ENCODE results near the gene SYNE2. TPM values are rescaled to one million over a fixed set of nuclear protein-coding genes. Genes with fewer than 3 reads are reported as not detected.

Gene SYNE2
- total RNA-seq, 1 experiment from 2014 or later: 71.1 TPM

GRCh38 chr14:64245491-64245890 is 392.7 kb downstream of the SYNE2 start (continued):
- TF ChIP-seq ZNF512 (CRISPR knock-in tag; IDR thresholded peaks at IDR 0.05; ENCODE audit: borderline replicate concordance) (no peak), AFF4 (CRISPR knock-in tag; IDR thresholded peaks at IDR 0.05; ENCODE audit: borderline replicate concordance) (no peak), PRRX2 (CRISPR knock-in tag; IDR thresholded peaks at IDR 0.05) (no peak), MYBL2 (CRISPR knock-in tag; IDR thresholded peaks at IDR 0.05) (no peak), ZNF121 (CRISPR knock-in tag; IDR thresholded peaks at IDR 0.05) (no peak), NFE2L1 (CRISPR knock-in tag; IDR thresholded peaks at IDR 0.05) (no peak)

- H3K27me3 Mint-ChIP-seq (ENCODE audit: low read depth): no peaks in the 10 kb centered on the region
- DNase-seq (ENCODE audit: low spot score) (no peak), ATAC-seq (no peak)
- H3K9me3 Mint-ChIP-seq: peaks cover 10% of the 10 kb centered on the region
- POLR2A ChIA-PET: no interaction called here
- H3K36me3 Mint-ChIP-seq: no peaks in the 10 kb centered on the region
- H3K4me1 Mint-ChIP-seq: 0 out of 2 replicates have a peak, but pooled peaks cover 3% of the 10 kb centered on the region
- CTCF ChIA-PET: no interaction called here
- H3K4me3 Mint-ChIP-seq: no peak overlapping the region
- no peak for TF ChIP-seq SOX15 (CRISPR knock-in tag; IDR thresholded peaks at IDR 0.05)
- no peak for TF ChIP-seq SMAD4 (CRISPR knock-in tag; IDR thresholded peaks at IDR 0.05)
- no peak for TF ChIP-seq ZNF671 (CRISPR knock-in tag; IDR thresholded peaks at IDR 0.05)
- no peak for TF ChIP-seq USF1 (CRISPR knock-in tag; IDR thresholded peaks at IDR 0.05)
- no peak for TF ChIP-seq TEAD4 (CRISPR knock-in tag; IDR thresholded peaks at IDR 0.05)
- TF ChIP-seq ZNF138 (CRISPR knock-in tag; conservative IDR thresholded peaks at IDR 0.05): no peak
- no peak overlapping the region for H3K27ac Mint-ChIP-seq
Measured at GRCh38 chr14:64246688-64247087, 393.9 kb downstream of the SYNE2 start.

- H3K4me3 Mint-ChIP-seq: no peak overlapping the region
- POLR2A ChIA-PET: no interaction called here
- no peak for TF ChIP-seq KAT7 (CRISPR knock-in tag; IDR thresholded peaks at IDR 0.05; ENCODE audit: borderline replicate concordance)
- no peak for TF ChIP-seq IRF2 (CRISPR knock-in tag; IDR thresholded peaks at IDR 0.05; ENCODE audit: borderline replicate concordance, low read depth)
- no peak for TF ChIP-seq ZBTB21 (CRISPR knock-in tag; IDR thresholded peaks at IDR 0.05; ENCODE audit: borderline replicate concordance)
- no peak for TF ChIP-seq HMGXB4 (CRISPR knock-in tag; IDR thresholded peaks at IDR 0.05)
- no peak for TF ChIP-seq PREB (CRISPR knock-in tag; IDR thresholded peaks at IDR 0.05; ENCODE audit: borderline replicate concordance)
- no peak for TF ChIP-seq MLX (CRISPR knock-in tag; IDR thresholded peaks at IDR 0.05)
- no peak for TF ChIP-seq ZNF532 (CRISPR knock-in tag; IDR thresholded peaks at IDR 0.05; ENCODE audit: borderline replicate concordance)
Measured at GRCh38 chr14:64247195-64247594, 394.4 kb downstream of the SYNE2 start.

More at GRCh38 chr14:64247195-64247594, 394.4 kb downstream of the SYNE2 start:
- H3K9me3 Mint-ChIP-seq: peaks cover 10% of the 10 kb centered on the region
- DNase-seq (ENCODE audit: low spot score) (no peak), ATAC-seq (no peak)
- H3K27me3 Mint-ChIP-seq (ENCODE audit: low read depth): no peaks in the 10 kb centered on the region
- no peak overlapping the region for H3K27ac Mint-ChIP-seq
- H3K36me3 Mint-ChIP-seq: no peaks in the 10 kb centered on the region
- H3K4me1 Mint-ChIP-seq: 0 out of 2 replicates have a peak, but pooled peaks cover 3% of the 10 kb centered on the region
- CTCF ChIA-PET: no interaction called here
